Activated CD4-positive, CD25-positive, alpha-beta regulatory T cell treated with anti-CD3 and anti-CD28 coated beads, Interleukin-2, amount 50 U/mL, for 72 hours (primary cell): ENCODE results near the gene TXNDC11.

ENCODE experiments used
- DNase-seq: peaks from one replicate; pipeline ENCODE4 v3.0.0; 2021

Gene TXNDC11

GRCh38 chr16:11716336-11716735 lies 26.3 kb downstream of the TXNDC11 start:
- no peak for DNase-seq

GRCh38 chr16:11715246-11715947 lies 27.3 kb downstream of the TXNDC11 start:
- DNase-seq, result no peak

GRCh38 chr16:11712122-11712521 lies 30.5 kb downstream of the TXNDC11 start:
- DNase-seq, result no peak

GRCh38 chr16:11711662-11712061 lies 31.0 kb downstream of the TXNDC11 start:
- no peak for DNase-seq

- DNase-seq, result no peak
Measured at GRCh38 chr16:11708421-11708820, 34.2 kb downstream of the TXNDC11 start.

- DNase-seq, result no peak
Measured at GRCh38 chr16:11707679-11708197, 34.9 kb downstream of the TXNDC11 start.

GRCh38 chr16:11706180-11706742 lies 36.4 kb downstream of the TXNDC11 start:
- DNase-seq, result no peak

- no peak for DNase-seq
Measured at GRCh38 chr16:11705311-11706025, 37.2 kb downstream of the TXNDC11 start.

GRCh38 chr16:11700264-11701029 lies 42.2 kb downstream of the TXNDC11 start:
- no peak for DNase-seq

GRCh38 chr16:11699234-11699894 lies 43.3 kb downstream of the TXNDC11 start:
- no peak for DNase-seq

- no peak for DNase-seq
Measured at GRCh38 chr16:11698271-11698689, 44.4 kb downstream of the TXNDC11 start.

GRCh38 chr16:11697319-11697718 lies 45.3 kb downstream of the TXNDC11 start:
- no peak for DNase-seq

GRCh38 chr16:11696266-11697012 lies 46.2 kb downstream of the TXNDC11 start:
- DNase-seq, result no peak

GRCh38 chr16:11692651-11693050 lies 50.0 kb downstream of the TXNDC11 start:
- no peak for DNase-seq

GRCh38 chr16:11692171-11692570 lies 50.5 kb downstream of the TXNDC11 start:
- DNase-seq, result no peak

GRCh38 chr16:11691771-11692170 lies 50.9 kb downstream of the TXNDC11 start:
- DNase-seq, result no peak

GRCh38 chr16:11691235-11691634 lies 51.4 kb downstream of the TXNDC11 start:
- no peak for DNase-seq

GRCh38 chr16:11689031-11689840 lies 53.4 kb downstream of the TXNDC11 start:
- DNase-seq, result no peak

GRCh38 chr16:11688520-11688886 lies 54.2 kb downstream of the TXNDC11 start:
- no peak for DNase-seq

- DNase-seq, result no peak
Measured at GRCh38 chr16:11687601-11688519, 54.8 kb downstream of the TXNDC11 start.
